ENCODE data around the gene ZMYND8. TPM values are rescaled to one million over a fixed set of nuclear protein-coding genes. Genes with fewer than 3 reads are reported as not detected.
"Not testable (repeated sequence)": the region's sequence is repeated elsewhere in the genome, so short reads cannot be mapped to it uniquely, and the experiment has no call there.

Gene ZMYND8
- total and polyA plus RNA-seq, 9 donors, result 12.2 to 18.9 (median 16.0) TPM

- no CpG with 5 or more reads among the region's 6 CpGs for WGBS (ENCODE audit: insufficient coverage)
- Histone ChIP-seq H3K4me1 (ENCODE audit: control insufficient read depth, insufficient read depth, low read length) (no peaks in the 10 kb centered on the region), H3K27me3 (ENCODE audit: control insufficient read depth, insufficient read depth, low read length) (no peaks in the 10 kb centered on the region), H3K27ac (ENCODE audit: low read length) (no peak overlapping the region), H3K9me3 (replicated peaks; ENCODE audit: control insufficient read depth, low read depth, low read length) (no peaks in the 10 kb centered on the region), H3K4me3 (ENCODE audit: low read length) (no peak overlapping the region), H3K36me3 (ENCODE audit: control insufficient read depth, insufficient read depth, low read length) (peaks cover 67% of the 10 kb centered on the region)
- no peak for DNase-seq
These were observed 68.8 kb downstream of the ZMYND8 start for GRCh38 chr20:47287609-47288144.

GRCh38 chr20:47286681-47287080 is 69.8 kb downstream of the ZMYND8 start:
- Histone ChIP-seq H3K36me3 (ENCODE audit: control insufficient read depth, insufficient read depth, low read length) (peaks cover 74% of the 10 kb centered on the region), H3K9me3 (replicated peaks; ENCODE audit: control insufficient read depth, low read depth, low read length) (no peaks in the 10 kb centered on the region), H3K27me3 (ENCODE audit: control insufficient read depth, insufficient read depth, low read length) (no peaks in the 10 kb centered on the region), H3K4me1 (ENCODE audit: control insufficient read depth, insufficient read depth, low read length) (no peaks in the 10 kb centered on the region), H3K27ac (ENCODE audit: low read length) (no peak overlapping the region), H3K4me3 (ENCODE audit: low read length) (no peak overlapping the region)
- DNase-seq, result no peak
- 89% methylated on average over 2 of the region's 5 CpGs for WGBS (ENCODE audit: insufficient coverage)

- no peaks in the 10 kb centered on the region for H3K9me3 ChIP-seq (replicated peaks; ENCODE audit: control insufficient read depth, low read depth, low read length)
- H3K27ac ChIP-seq (ENCODE audit: low read length), result no peak overlapping the region
- no peak for DNase-seq
- H3K27me3 ChIP-seq (ENCODE audit: control insufficient read depth, insufficient read depth, low read length), result no peaks in the 10 kb centered on the region
- H3K4me3 ChIP-seq (ENCODE audit: low read length), result no peak overlapping the region
- no peaks in the 10 kb centered on the region for H3K4me1 ChIP-seq (ENCODE audit: control insufficient read depth, insufficient read depth, low read length)
- no CpG with 5 or more reads among the region's 4 CpGs for WGBS (ENCODE audit: insufficient coverage)
- peaks cover 77% of the 10 kb centered on the region for H3K36me3 ChIP-seq (ENCODE audit: control insufficient read depth, insufficient read depth, low read length)
These were observed 71.3 kb downstream of the ZMYND8 start for GRCh38 chr20:47285189-47285588.

- 98% methylated on average over 3 of the region's 5 CpGs for WGBS (ENCODE audit: insufficient coverage)
These were observed 72.1 kb downstream of the ZMYND8 start for GRCh38 chr20:47284373-47284772.

GRCh38 chr20:47283411-47283810 is 73.1 kb downstream of the ZMYND8 start:
- Histone ChIP-seq H3K27ac (ENCODE audit: low read length) (no peak overlapping the region), H3K27me3 (ENCODE audit: control insufficient read depth, insufficient read depth, low read length) (no peaks in the 10 kb centered on the region), H3K9me3 (replicated peaks; ENCODE audit: control insufficient read depth, low read depth, low read length) (no peaks in the 10 kb centered on the region), H3K4me3 (ENCODE audit: low read length) (no peak overlapping the region), H3K4me1 (ENCODE audit: control insufficient read depth, insufficient read depth, low read length) (no peaks in the 10 kb centered on the region), H3K36me3 (ENCODE audit: control insufficient read depth, insufficient read depth, low read length) (peaks cover 83% of the 10 kb centered on the region)
- DNase-seq, result no peak
- 75% methylated on average over 1 of the region's 3 CpGs for WGBS (ENCODE audit: insufficient coverage)

More at GRCh38 chr20:47284373-47284772, 72.1 kb downstream of the ZMYND8 start:
- Histone ChIP-seq H3K9me3 (replicated peaks; ENCODE audit: control insufficient read depth, low read depth, low read length) (no peaks in the 10 kb centered on the region), H3K36me3 (ENCODE audit: control insufficient read depth, insufficient read depth, low read length) (peaks cover 78% of the 10 kb centered on the region), H3K4me1 (ENCODE audit: control insufficient read depth, insufficient read depth, low read length) (no peaks in the 10 kb centered on the region), H3K4me3 (ENCODE audit: low read length) (no peak overlapping the region), H3K27ac (ENCODE audit: low read length) (no peak overlapping the region), H3K27me3 (ENCODE audit: control insufficient read depth, insufficient read depth, low read length) (no peaks in the 10 kb centered on the region)
- no peak for DNase-seq

GRCh38 chr20:47282864-47283263 is 73.6 kb downstream of the ZMYND8 start:
- DNase-seq, result no peak
- Histone ChIP-seq H3K4me1 (ENCODE audit: control insufficient read depth, insufficient read depth, low read length) (no peaks in the 10 kb centered on the region), H3K36me3 (ENCODE audit: control insufficient read depth, insufficient read depth, low read length) (peaks cover 80% of the 10 kb centered on the region), H3K4me3 (ENCODE audit: low read length) (no peak overlapping the region), H3K27me3 (ENCODE audit: control insufficient read depth, insufficient read depth, low read length) (no peaks in the 10 kb centered on the region), H3K27ac (ENCODE audit: low read length) (no peak overlapping the region), H3K9me3 (replicated peaks; ENCODE audit: control insufficient read depth, low read depth, low read length) (no peaks in the 10 kb centered on the region)
- WGBS (ENCODE audit: insufficient coverage), result no CpG with 5 or more reads among the region's 2 CpGs

- peaks cover 9% of the 10 kb centered on the region for H3K4me1 ChIP-seq (ENCODE audit: control insufficient read depth, insufficient read depth, low read length)
- peaks cover 67% of the 10 kb centered on the region for H3K36me3 ChIP-seq (ENCODE audit: control insufficient read depth, insufficient read depth, low read length)
- H3K27me3 ChIP-seq (ENCODE audit: control insufficient read depth, insufficient read depth, low read length), result no peaks in the 10 kb centered on the region
- no peak overlapping the region for H3K4me3 ChIP-seq (ENCODE audit: low read length)
- DNase-seq, result no peak
- WGBS (ENCODE audit: insufficient coverage), result no CpG with 5 or more reads among the region's 4 CpGs
- H3K27ac ChIP-seq (ENCODE audit: low read length), result no peak overlapping the region
- H3K9me3 ChIP-seq (replicated peaks; ENCODE audit: control insufficient read depth, low read depth, low read length), result no peaks in the 10 kb centered on the region
These were observed 75.1 kb downstream of the ZMYND8 start for GRCh38 chr20:47281376-47281775.

- Histone ChIP-seq H3K27me3 (ENCODE audit: control insufficient read depth, insufficient read depth, low read length) (no peaks in the 10 kb centered on the region), H3K9me3 (replicated peaks; ENCODE audit: control insufficient read depth, low read depth, low read length) (no peaks in the 10 kb centered on the region), H3K27ac (ENCODE audit: low read length) (no peak overlapping the region), H3K4me1 (ENCODE audit: control insufficient read depth, insufficient read depth, low read length) (peaks cover 14% of the 10 kb centered on the region), H3K36me3 (ENCODE audit: control insufficient read depth, insufficient read depth, low read length) (peaks cover 72% of the 10 kb centered on the region), H3K4me3 (ENCODE audit: low read length) (no peak overlapping the region)
- 54% methylated on average over 2 of the region's 3 CpGs for WGBS (ENCODE audit: insufficient coverage)
- DNase-seq, result no peak
These were observed 75.8 kb downstream of the ZMYND8 start for GRCh38 chr20:47280668-47281067.

- 70% methylated on average over 3 of the region's 7 CpGs for WGBS (ENCODE audit: insufficient coverage)
- H3K36me3 ChIP-seq (ENCODE audit: control insufficient read depth, insufficient read depth, low read length), result peaks cover 74% of the 10 kb centered on the region
These were observed 76.3 kb downstream of the ZMYND8 start for GRCh38 chr20:47280228-47280627.

GRCh38 chr20:47278907-47279348 is 77.6 kb downstream of the ZMYND8 start:
- Histone ChIP-seq H3K4me1 (ENCODE audit: control insufficient read depth, insufficient read depth, low read length) (peaks cover 18% of the 10 kb centered on the region), H3K27ac (ENCODE audit: low read length) (no peak overlapping the region), H3K9me3 (replicated peaks; ENCODE audit: control insufficient read depth, low read depth, low read length) (no peaks in the 10 kb centered on the region), H3K4me3 (ENCODE audit: low read length) (no peak overlapping the region), H3K27me3 (ENCODE audit: control insufficient read depth, insufficient read depth, low read length) (no peaks in the 10 kb centered on the region), H3K36me3 (ENCODE audit: control insufficient read depth, insufficient read depth, low read length) (peaks cover 64% of the 10 kb centered on the region)
- DNase-seq, result no peak
- 78% methylated on average over 3 of the region's 8 CpGs for WGBS (ENCODE audit: insufficient coverage)

More at GRCh38 chr20:47280228-47280627, 76.3 kb downstream of the ZMYND8 start:
- Histone ChIP-seq H3K27ac (ENCODE audit: low read length) (no peak overlapping the region), H3K4me1 (ENCODE audit: control insufficient read depth, insufficient read depth, low read length) (peaks cover 14% of the 10 kb centered on the region), H3K9me3 (replicated peaks; ENCODE audit: control insufficient read depth, low read depth, low read length) (no peaks in the 10 kb centered on the region), H3K4me3 (ENCODE audit: low read length) (no peak overlapping the region), H3K27me3 (ENCODE audit: control insufficient read depth, insufficient read depth, low read length) (no peaks in the 10 kb centered on the region)
- no peak for DNase-seq

GRCh38 chr20:47277535-47277872 is 79.0 kb downstream of the ZMYND8 start:
- H3K9me3 ChIP-seq (replicated peaks; ENCODE audit: control insufficient read depth, low read depth, low read length); DNase-seq; H3K27me3 ChIP-seq (ENCODE audit: control insufficient read depth, insufficient read depth, low read length); H3K4me3 ChIP-seq (ENCODE audit: low read length): not testable (repeated sequence)
- Histone ChIP-seq H3K36me3 (ENCODE audit: control insufficient read depth, insufficient read depth, low read length) (peaks cover 50% of the 10 kb centered on the region), H3K27ac (ENCODE audit: low read length) (peak overlapping the region; percentile 62), H3K4me1 (ENCODE audit: control insufficient read depth, insufficient read depth, low read length) (peaks cover 21% of the 10 kb centered on the region)
- WGBS (ENCODE audit: insufficient coverage), result 100% methylated on average over 2 of the region's 5 CpGs
